ENCODE results near the gene NDUFV1. TPM values are rescaled to one million over a fixed set of nuclear protein-coding genes. Genes with fewer than 3 reads are reported as not detected.
"Not testable (repeated sequence)": the region's sequence is repeated elsewhere in the genome, so short reads cannot be mapped to it uniquely, and the experiment has no call there.

NDUFV1 gene
- total RNA-seq, 1 donor from 2014 or later = 724 TPM

DNA sequence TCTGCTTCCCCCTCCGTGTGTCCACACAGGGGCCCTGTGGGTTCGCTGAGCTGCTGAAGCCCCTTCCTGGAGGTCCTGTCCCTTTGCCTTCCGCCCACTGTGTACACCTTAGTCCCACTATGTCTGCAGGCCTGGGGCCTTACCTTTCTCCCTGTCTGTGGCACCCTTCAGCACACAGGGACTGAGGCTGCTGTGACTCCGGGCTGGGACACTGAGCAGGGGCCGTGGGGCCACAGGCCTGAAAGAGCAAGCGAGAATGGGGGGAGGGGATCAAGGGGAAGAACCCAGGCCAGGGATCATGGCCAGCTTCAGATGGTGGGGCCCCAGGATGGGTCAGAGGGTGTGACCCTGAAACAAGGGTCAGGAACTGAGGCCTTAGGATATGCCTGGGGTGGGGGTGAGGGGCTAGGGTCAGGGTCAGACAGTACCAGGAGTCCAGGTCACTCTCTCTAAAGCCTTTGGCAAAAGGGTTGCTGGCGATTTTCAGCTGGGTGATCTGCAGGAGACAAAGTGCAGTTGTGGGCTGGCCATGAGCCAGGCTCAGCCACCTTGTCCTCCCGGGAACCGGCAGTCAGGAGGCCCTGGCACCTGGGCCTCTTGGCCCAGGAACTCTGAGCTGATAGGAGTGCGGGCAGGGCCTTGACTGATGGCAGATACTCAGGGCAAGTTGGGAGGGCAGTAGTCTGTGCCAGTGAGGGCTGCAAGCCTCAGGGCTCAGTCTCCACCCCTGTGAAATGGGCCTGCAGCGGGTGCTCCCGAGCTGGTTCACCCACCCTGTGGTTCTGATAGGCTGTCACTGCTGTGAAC is 25.6 kb downstream of the NDUFV1 start:
- ATAC-seq = no peak
- DNase-seq (ENCODE audit: missing footprints) = peak; percentile 77
- intact Hi-C loops (cut with DNase I) = no loop called here

GRCh38 chr11:67632982-67633755 is 26.4 kb downstream of the NDUFV1 start:
- ATAC-seq = no peak
- intact Hi-C loops (cut with DNase I) = no loop called here

GRCh38 chr11:67633758-67634365 is 27.1 kb downstream of the NDUFV1 start:
- intact Hi-C loops (cut with DNase I) = no loop called here
- no peak for DNase-seq (ENCODE audit: missing footprints)
- ATAC-seq = no peak

More at GRCh38 chr11:67632982-67633755, 26.4 kb downstream of the NDUFV1 start:
- no peak for DNase-seq (ENCODE audit: missing footprints)

DNA sequence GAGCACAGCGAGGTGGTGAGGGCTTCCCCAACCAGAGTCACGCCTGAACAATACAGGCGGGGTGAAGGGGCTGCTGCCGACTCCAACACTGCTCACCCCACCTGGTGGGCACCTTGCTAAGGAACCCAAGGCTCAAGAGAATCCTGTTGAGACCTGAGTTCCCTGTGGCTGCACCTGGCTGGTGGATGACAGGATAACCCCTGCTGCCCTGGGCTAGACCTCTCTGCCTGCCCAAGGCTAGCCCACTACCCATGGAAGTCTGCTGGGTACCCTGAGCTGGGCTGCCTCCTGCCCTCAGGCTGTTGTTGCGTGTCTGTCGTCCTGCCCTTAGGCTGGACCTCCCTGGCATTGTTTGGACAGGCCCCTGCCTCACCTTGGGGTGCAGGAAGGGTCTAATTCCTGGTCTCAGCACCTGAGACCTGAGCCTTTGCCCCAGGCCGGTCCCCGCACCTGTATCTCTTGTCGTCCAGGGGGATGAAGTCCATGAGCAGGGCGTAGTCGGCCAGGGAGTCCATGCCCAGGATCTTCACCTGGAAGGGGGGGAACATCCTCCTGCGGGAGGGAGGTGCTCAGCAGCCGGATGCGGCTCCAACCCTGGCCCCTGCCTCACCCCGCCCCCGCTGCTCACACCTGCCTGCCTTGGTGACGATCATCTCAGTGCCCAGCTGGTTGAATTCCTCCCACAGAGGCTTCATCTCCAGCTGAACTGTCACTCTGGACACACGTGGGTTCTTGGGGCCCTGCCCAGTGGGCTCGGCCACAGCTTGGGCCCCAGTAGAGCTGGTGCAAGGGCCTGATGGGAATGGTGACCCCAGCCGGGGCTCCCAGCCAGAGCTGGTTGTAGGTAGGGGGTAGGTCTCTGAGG is 27.9 kb downstream of the NDUFV1 start:
- DNase-seq (ENCODE audit: missing footprints) (no peak), ATAC-seq (no peak)
- intact Hi-C loops (cut with DNase I) = no loop called here

DNA sequence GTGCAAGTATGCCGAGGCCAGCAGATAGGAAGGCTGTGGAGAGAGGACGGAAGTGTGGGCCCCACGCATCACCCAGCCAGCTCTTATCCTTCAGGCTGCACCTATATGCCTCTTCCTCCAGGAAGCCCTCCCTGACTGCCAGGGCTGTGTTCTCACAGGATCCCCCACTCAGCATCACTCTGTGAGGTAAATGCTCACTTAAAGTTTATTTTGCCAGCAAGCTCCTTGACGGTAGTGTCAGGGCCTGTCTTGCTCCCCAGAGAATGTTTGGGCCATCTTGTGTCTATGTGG is 28.4 kb downstream of the NDUFV1 start:
- DNase-seq (ENCODE audit: missing footprints) (no peak), ATAC-seq (no peak)
- intact Hi-C loops (cut with DNase I) = no loop called here

- DNase-seq (ENCODE audit: missing footprints) (no peak), ATAC-seq (no peak)
- intact Hi-C loops (cut with DNase I) = no loop called here
Observed at GRCh38 chr11:67636962-67637361, 30.2 kb downstream of the NDUFV1 start.

- ATAC-seq; DNase-seq (ENCODE audit: missing footprints); intact Hi-C loops (cut with DNase I): not testable (repeated sequence)
Observed at GRCh38 chr11:67637441-67637840, 30.7 kb downstream of the NDUFV1 start.

DNA sequence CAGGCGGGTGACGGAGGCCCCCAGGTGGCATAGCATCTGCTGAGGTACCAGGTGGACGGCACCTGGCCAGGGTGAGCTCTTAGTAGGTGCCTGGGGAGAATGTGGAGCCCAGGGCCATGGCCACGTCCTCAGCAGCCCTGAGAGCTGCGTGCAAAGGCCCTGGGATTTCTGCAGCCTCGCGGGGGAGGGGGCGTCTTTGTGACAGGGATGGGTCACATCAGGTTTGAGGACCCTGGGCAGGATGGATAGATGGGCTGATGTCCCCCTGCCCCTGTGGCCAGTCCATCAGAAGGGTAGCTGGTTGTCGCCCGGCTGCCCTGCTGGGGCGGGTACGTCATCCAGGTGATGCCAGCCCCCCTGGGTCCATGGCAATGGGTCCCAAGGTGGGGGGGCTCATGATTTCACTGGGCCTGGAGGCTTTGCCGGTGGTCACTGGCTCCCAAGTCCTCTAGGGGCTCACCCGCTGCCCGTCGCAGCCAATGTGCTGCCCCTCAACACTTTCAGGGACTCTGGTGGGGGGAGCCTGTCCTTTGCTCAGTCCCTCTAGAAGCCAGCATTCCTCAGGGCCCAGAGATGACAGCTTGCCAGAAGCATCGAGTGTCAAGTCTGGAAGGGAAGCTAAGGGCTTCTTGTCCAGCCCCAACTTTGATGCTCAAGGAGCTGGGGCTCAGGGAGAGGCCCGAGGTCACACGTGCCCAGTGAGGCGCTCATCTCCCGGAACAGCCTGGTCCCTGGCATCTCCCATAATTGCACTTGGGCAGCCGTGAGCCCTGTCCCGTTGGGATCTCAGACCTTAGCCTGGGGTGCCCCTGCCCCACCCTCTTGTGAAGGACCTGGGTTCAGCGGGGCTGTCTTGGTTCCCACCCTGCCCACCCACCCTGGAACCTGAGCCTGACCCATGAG is 32.0 kb downstream of the NDUFV1 start:
- no peak for ATAC-seq
- intact Hi-C loops (cut with DNase I) = no loop called here
- peak; percentile 62 for DNase-seq (ENCODE audit: missing footprints)

GRCh38 chr11:67639438-67639859 is 32.7 kb downstream of the NDUFV1 start, which contains the start of gene TBX10:
TBX10 (minus strand) TSS chr11:67639763; CDS start chr11:67639472, 291 bp downstream.
- intact Hi-C loops (cut with DNase I) = no loop called here
- DNase-seq (ENCODE audit: missing footprints) (no peak), ATAC-seq (no peak)

GRCh38 chr11:67640021-67640757 is 33.5 kb downstream of the NDUFV1 start:
- DNase-seq (ENCODE audit: missing footprints) = peak; percentile 68
- ATAC-seq = peak; percentile 40
- intact Hi-C loops (cut with DNase I) = no loop called here

DNA sequence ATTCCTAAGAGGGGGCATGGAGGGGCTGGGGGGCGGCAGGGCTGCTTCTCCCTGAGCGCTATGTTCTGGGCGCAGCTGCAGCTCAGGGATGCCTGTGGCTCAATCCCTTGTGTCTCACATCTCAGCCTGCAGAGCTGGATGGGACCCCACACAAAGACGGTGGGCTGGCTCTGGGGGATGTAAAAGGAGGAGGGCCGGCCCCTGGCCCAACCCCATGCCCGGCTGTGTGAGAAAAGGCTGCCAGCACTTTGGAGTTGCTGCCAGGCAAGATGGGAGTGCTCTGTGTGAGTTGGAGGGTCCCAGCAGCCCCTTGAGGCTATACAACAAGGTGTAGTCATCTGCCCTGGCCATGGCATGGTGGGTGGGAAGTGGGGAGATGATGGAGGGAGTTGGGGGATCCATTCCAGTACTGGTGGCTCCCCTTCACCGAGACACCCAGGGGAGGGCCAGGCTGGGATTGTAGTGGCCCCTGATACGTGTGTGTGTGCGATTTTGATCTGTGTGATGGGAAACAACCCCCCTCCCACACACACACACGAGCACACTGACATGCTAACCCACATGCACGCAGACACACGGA is 34.1 kb downstream of the NDUFV1 start:
- ATAC-seq (no peak), DNase-seq (ENCODE audit: missing footprints) (no peak)
- intact Hi-C loops (cut with DNase I) = no loop called here

DNA sequence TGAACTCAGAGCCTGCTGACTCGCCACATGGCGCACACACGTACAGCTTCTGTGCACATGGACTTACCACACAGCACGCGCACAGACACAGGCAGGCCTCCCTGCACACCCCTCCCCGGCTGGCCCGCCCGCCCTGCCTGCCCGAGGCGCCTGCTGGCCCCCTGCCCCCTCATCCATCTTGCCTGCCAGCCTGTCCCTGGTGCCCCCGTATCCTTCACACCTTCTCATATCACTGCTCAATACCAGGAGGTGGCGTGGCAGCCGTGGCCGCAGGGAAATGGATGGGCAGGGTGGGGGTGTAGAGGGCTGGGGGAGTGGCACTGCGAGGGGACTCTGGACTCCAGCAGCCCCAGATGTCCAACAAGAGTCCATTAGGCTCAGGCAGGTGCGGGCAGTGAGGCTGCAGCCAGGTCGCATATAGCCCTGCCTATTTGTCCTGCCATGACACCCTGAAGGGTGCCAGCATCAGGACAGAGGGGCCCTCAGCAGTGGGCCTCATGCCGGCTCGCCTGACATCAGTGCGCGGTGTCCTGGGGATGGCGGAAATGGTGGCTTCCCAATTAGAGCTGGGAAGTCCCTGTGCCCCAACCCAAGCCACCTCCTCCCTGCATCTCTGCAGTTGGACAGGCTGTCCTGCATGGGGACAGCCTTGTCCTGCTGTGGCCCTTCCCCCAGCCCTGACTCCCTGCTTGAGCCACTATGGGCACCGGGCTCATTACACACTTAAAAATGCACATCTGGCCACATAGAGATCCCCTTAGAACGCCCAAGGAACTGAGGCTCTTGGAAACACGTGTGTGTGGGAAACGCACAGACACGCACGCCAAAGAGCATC is 34.8 kb downstream of the NDUFV1 start:
- no peak for ATAC-seq
- intact Hi-C loops (cut with DNase I) = no loop called here
- no peak for DNase-seq (ENCODE audit: missing footprints)

- intact Hi-C loops (cut with DNase I) = no loop called here
- no peak for ATAC-seq
- DNase-seq (ENCODE audit: missing footprints) = no peak
Observed at GRCh38 chr11:67642173-67643120, 35.7 kb downstream of the NDUFV1 start.

GRCh38 chr11:67644042-67644441 is 37.3 kb downstream of the NDUFV1 start:
- no peak for DNase-seq (ENCODE audit: missing footprints)
- ATAC-seq = no peak
- intact Hi-C loops (cut with DNase I) = no loop called here
